Measurements from ENCODE around the gene MRAS. TPM values are rescaled to one million over a fixed set of nuclear protein-coding genes. Genes with fewer than 3 reads are reported as not detected.
"Not testable (repeated sequence)": the region's sequence is repeated elsewhere in the genome, so short reads cannot be mapped to it uniquely, and the experiment has no call there.

MRAS gene
- total RNA-seq, 6 experiments from 2014 or later = 2.5 to 7.9 (median 6.9) TPM

DNA sequence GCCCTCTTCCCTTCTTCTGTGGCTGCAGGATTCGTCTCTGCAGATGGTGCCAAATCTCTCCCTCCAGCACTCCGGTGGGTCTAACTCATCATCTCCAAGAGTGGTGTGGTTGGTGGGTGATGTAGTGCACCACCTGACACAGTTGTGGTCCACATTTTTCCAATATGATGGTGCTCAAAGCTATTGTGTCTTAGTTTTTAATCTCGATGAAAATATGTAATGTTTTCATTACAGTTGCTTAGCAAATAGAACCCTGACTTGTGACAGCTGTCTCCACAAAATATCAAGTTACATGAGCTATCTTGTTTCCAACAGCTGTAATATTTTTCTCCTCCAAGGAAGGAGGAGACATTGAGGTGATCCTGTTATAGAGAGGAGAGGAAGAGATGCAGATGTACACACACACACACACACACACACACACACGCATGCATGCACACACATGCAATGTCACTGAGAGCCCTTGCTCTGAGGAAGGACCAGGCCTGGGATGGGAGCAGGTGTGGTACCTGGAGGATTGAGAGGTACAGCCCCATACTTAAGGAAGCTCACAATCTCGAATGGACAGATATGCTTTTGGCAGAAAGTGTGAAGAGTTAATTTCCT, 70.3 kb downstream of the MRAS start:
- Histone ChIP-seq H3K4me1 (no peaks in the 10 kb centered on the region), H3K27ac (no peak overlapping the region), H3K27me3 (no peaks in the 10 kb centered on the region), H3K9me3 (no peaks in the 10 kb centered on the region), H3K4me3 (no peak overlapping the region), H3K36me3 (no peaks in the 10 kb centered on the region)
- TF ChIP-seq POLR2A (IDR thresholded peaks at IDR 0.05) (no peak), CTCF (IDR thresholded peaks at IDR 0.05) (no peak)
- no peak for ATAC-seq
- DNase-seq = no peak
- 61% methylated on average over 4 of the region's 5 CpGs for WGBS (ENCODE audit: insufficient coverage, low coverage, low lambda C conversion rate, missing lambda C conversion rate)
- intact Hi-C loops (cut with DNase I) = loop anchor here in 1 of 2 donors (10.0 kb wide), 2 partner anchors 84 to 506 kb away; no protein-coding TSS in a partner anchor

DNA sequence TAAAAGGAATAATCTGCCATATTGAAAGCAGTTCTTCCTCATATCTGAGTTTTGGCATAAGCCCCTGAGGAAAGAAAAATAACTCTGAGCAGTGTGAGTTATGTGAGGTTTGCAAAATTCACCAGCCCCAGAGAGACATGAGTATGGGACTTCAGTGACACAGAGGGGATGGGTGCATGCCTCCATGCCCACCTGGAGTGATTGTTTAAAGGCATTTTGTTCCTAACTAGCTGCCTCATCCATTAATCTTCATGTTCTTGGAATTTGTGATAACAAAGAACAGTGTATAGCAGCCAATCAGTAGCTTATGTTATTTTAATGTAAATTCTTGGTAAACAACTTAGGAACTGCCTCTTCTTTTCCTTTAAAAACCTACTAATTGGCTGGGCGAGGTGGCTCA, 74.9 kb downstream of the MRAS start:
- H3K27me3 ChIP-seq = no peaks in the 10 kb centered on the region
- H3K4me3 ChIP-seq = no peak overlapping the region
- DNase-seq (no peak), ATAC-seq (no peak)
- WGBS (ENCODE audit: insufficient coverage, low coverage, low lambda C conversion rate, missing lambda C conversion rate) = 63% methylated on average over 1 of the region's 1 CpG
- no peak for TF ChIP-seq CTCF (IDR thresholded peaks at IDR 0.05)
- no peak for TF ChIP-seq POLR2A (IDR thresholded peaks at IDR 0.05)
- H3K9me3 ChIP-seq = no peaks in the 10 kb centered on the region
- H3K4me1 ChIP-seq = no peaks in the 10 kb centered on the region
- H3K27ac ChIP-seq = no peak overlapping the region
- intact Hi-C loops (cut with DNase I) = loop anchor here in 1 of 2 donors (10.0 kb wide), 1 partner anchor 89 kb away; no protein-coding TSS in a partner anchor
- no peaks in the 10 kb centered on the region for H3K36me3 ChIP-seq

DNA sequence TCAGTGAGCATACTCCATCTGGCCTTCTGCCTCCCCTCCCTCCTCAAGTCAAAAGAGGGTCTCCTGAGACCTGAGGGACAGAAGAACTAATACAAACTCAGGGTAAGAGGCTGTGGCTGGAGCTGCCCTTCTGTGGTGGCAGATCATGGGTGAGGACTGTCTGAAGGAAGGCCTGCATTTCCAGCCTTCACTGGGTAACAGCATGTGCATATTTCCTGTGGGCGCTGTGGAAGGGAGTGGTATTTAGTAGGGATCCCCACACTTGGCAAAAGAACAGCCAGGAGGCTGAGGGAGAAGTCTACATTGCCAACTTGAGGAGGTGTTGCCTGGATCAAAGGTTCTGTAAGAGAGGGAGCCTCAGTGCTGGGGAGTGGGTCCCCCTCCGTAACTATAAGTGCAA, 75.9 kb downstream of the MRAS start:
- intact Hi-C loops (cut with DNase I) = loop anchor here in 1 of 2 donors (10.0 kb wide), 1 partner anchor 90 kb away; no protein-coding TSS in a partner anchor
- no peaks in the 10 kb centered on the region for H3K36me3 ChIP-seq
- H3K9me3 ChIP-seq = no peaks in the 10 kb centered on the region
- no peak for DNase-seq
- no peaks in the 10 kb centered on the region for H3K4me1 ChIP-seq
- TF ChIP-seq POLR2A (IDR thresholded peaks at IDR 0.05) = no peak
- TF ChIP-seq CTCF (IDR thresholded peaks at IDR 0.05) = no peak
- no peak overlapping the region for H3K4me3 ChIP-seq
- no CpG with 5 or more reads among the region's 2 CpGs for WGBS (ENCODE audit: insufficient coverage, low coverage, low lambda C conversion rate, missing lambda C conversion rate)
- H3K27ac ChIP-seq = no peak overlapping the region
- ATAC-seq = no peak
- no peaks in the 10 kb centered on the region for H3K27me3 ChIP-seq

DNA sequence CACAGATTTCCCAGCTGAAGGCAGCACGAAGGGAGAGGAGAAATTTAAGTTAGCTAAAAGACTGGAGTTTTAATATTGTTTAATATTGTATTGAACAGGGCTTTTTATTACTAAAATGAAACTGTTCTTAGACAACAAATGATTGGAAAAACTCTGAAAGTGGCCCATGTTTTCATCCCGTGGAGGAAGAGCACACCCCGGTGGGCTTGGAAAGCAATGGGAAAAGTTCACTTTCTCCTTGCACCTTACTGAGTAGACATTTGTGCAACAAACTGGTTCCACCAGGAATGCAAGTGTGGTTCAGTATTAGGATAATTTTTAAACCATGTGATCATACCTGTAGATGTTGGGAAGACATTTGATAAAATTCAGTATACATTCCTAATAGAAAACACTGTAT, 77.8 kb downstream of the MRAS start:
- DNase-seq (no peak), ATAC-seq (peak in 2 of 4 donors; percentile 39 to 46)
- Histone ChIP-seq H3K36me3 (no peaks in the 10 kb centered on the region), H3K27me3 (no peaks in the 10 kb centered on the region), H3K27ac (no peak overlapping the region), H3K9me3 (no peaks in the 10 kb centered on the region), H3K4me1 (no peaks in the 10 kb centered on the region), H3K4me3 (no peak overlapping the region)
- 46% methylated on average over 3 of the region's 3 CpGs for WGBS (ENCODE audit: insufficient coverage, low coverage, low lambda C conversion rate, missing lambda C conversion rate)
- intact Hi-C loops (cut with DNase I) = loop anchor here in 1 of 2 donors (10.0 kb wide), 1 partner anchor 91 kb away; no protein-coding TSS in a partner anchor
- TF ChIP-seq CTCF (IDR thresholded peaks at IDR 0.05) = peak; percentile 28 to 34 (median 30)
- no peak for TF ChIP-seq POLR2A (IDR thresholded peaks at IDR 0.05)

DNA sequence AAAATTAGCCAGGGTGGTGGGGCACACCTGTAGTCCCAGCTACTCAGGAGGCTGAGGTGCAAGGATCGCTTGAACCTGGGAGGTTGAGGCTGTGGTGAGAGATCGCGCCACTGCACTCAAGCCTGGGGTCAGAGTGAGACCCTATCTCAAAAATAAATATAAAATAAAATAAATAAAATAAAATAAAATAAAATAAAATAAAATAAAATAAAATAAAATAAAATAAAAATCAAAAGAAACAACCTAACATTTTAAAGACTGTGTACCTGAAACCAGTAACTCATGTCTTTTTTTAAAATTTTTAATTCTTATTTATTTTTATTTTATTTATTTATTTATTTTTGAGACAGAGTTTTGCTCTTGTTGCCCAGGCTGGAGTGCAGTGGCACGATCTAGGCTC, 78.4 kb downstream of the MRAS start:
- intact Hi-C loops (cut with DNase I) = loop anchor here in 1 of 2 donors (10.0 kb wide), 1 partner anchor 92 kb away; no protein-coding TSS in a partner anchor
- not testable (repeated sequence) for H3K36me3 ChIP-seq, H3K4me1 ChIP-seq, H3K9me3 ChIP-seq, H3K27me3 ChIP-seq, H3K27ac ChIP-seq, DNase-seq, ATAC-seq, H3K4me3 ChIP-seq
- 80% methylated on average over 1 of the region's 4 CpGs for WGBS (ENCODE audit: insufficient coverage, low coverage, low lambda C conversion rate, missing lambda C conversion rate)
